HG03565 (cell line): Measurements from ENCODE around the gene CRIP2.

ENCODE experiments used
- ATAC-seq: cut with Tn5 transposase; IDR thresholded peaks from one replicate; pipeline ENCODE4 v1.9.1; 2021; ENCODE audit warnings: mild to moderate bottlenecking, moderate library complexity; ENCODE audit not compliant: unreplicated experiment

CRIP2 gene

GRCh38 chr14:105442834-105443233 lies 31.8 kb upstream of the CRIP2 start:
- ATAC-seq, result no peak

GRCh38 chr14:105444859-105445258 lies 29.8 kb upstream of the CRIP2 start:
- ATAC-seq, result no peak

GRCh38 chr14:105445290-105445689 lies 29.3 kb upstream of the CRIP2 start:
- no peak for ATAC-seq

- ATAC-seq, result no peak
Observed at GRCh38 chr14:105445901-105446845, 28.4 kb upstream of the CRIP2 start.

- no peak for ATAC-seq
Observed at GRCh38 chr14:105446971-105447370, 27.6 kb upstream of the CRIP2 start.

GRCh38 chr14:105447651-105448640 lies 26.7 kb upstream of the CRIP2 start:
- no peak for ATAC-seq

- ATAC-seq, result no peak
Observed at GRCh38 chr14:105448706-105449111, 25.9 kb upstream of the CRIP2 start.

GRCh38 chr14:105449276-105450122 lies 25.1 kb upstream of the CRIP2 start:
- no peak for ATAC-seq

- no peak for ATAC-seq
Observed at GRCh38 chr14:105450123-105450505, 24.5 kb upstream of the CRIP2 start.

- ATAC-seq, result no peak
Observed at GRCh38 chr14:105450864-105451720, 23.5 kb upstream of the CRIP2 start.

GRCh38 chr14:105452963-105453362 lies 21.7 kb upstream of the CRIP2 start:
- no peak for ATAC-seq

- ATAC-seq, result no peak
Observed at GRCh38 chr14:105453847-105454246, 20.8 kb upstream of the CRIP2 start.

- ATAC-seq, result no peak
Observed at GRCh38 chr14:105455086-105455640, 19.5 kb upstream of the CRIP2 start.

GRCh38 chr14:105455766-105456660 lies 18.6 kb upstream of the CRIP2 start:
- no peak for ATAC-seq

- no peak for ATAC-seq
Observed at GRCh38 chr14:105456736-105457617, 17.6 kb upstream of the CRIP2 start.

GRCh38 chr14:105458010-105458409 lies 16.6 kb upstream of the CRIP2 start:
- ATAC-seq, result no peak

GRCh38 chr14:105458571-105458970 lies 16.1 kb upstream of the CRIP2 start:
- no peak for ATAC-seq
